GM12891 (cell line): Measurements from ENCODE around the gene TNS1.
A peak's percentile ranks its signal among the peaks of the same experiment; 100 is the strongest.

Source experiments
- DNase-seq: peaks from one replicate; pipeline ENCODE4 v3.0.0; 2011; ENCODE audit warnings: low spot score; ENCODE audit not compliant: insufficient read length
- FAIRE-seq: peaks from 2 replicates; lab custom pipeline; 2011; peaks lifted over from hg19 to GRCh38; lab: Jason Lieb, UNC
- PAX5 ChIP-seq: IDR thresholded peaks from 2 replicates; pipeline ENCODE4 v1.6.1; 2011; ENCODE audit warnings: low read length, moderate library complexity, mild to moderate bottlenecking; ENCODE audit not compliant: insufficient read depth, severe bottlenecking
- POLR2A ChIP-seq: IDR thresholded peaks from 2 replicates; pipeline ENCODE4 v1.6.1; 2011; ENCODE audit warnings: low read depth, low read length, control low read depth
- POLR2AphosphoS5 ChIP-seq: IDR thresholded peaks from 2 replicates; pipeline ENCODE4 v1.6.1; 2011; ENCODE audit warnings: low read depth, low read length, control low read depth
- POU2F2 ChIP-seq: IDR thresholded peaks from 2 replicates; pipeline ENCODE4 v1.6.1; 2011; ENCODE audit warnings: low read depth, mild to moderate bottlenecking, control low read depth, low read length, moderate library complexity
- SPI1 ChIP-seq: IDR thresholded peaks from 2 replicates; pipeline ENCODE4 v1.6.1; 2011; ENCODE audit warnings: low read depth, low read length, control low read depth
- TAF1 ChIP-seq: IDR thresholded peaks from 2 replicates; pipeline ENCODE4 v1.6.1; 2011; ENCODE audit warnings: low read depth, low read length, control low read depth

Gene TNS1

GRCh38 chr2:217895070-217895635 lies 107.6 kb downstream of the TNS1 start:
- TF ChIP-seq PAX5, result no peak
- no peak for TF ChIP-seq POLR2AphosphoS5
- no peak for TF ChIP-seq POU2F2
- TF ChIP-seq SPI1, result no peak
- no peak for TF ChIP-seq POLR2A
- TF ChIP-seq TAF1, result no peak
- no peak for DNase-seq
- no peak for FAIRE-seq

GRCh38 chr2:217893440-217893839 lies 109.4 kb downstream of the TNS1 start:
- FAIRE-seq, result no peak
- no peak for DNase-seq
- no peak for TF ChIP-seq SPI1
- no peak for TF ChIP-seq TAF1
- no peak for TF ChIP-seq POLR2AphosphoS5
- TF ChIP-seq POLR2A, result no peak
- no peak for TF ChIP-seq POU2F2
- TF ChIP-seq PAX5, result no peak

- TF ChIP-seq POLR2AphosphoS5 (no peak), PAX5 (no peak), SPI1 (no peak), TAF1 (no peak), POU2F2 (no peak), POLR2A (no peak)
- DNase-seq, result no peak
- no peak for FAIRE-seq
Observed at GRCh38 chr2:217892560-217892959, 110.2 kb downstream of the TNS1 start.

GRCh38 chr2:217890445-217890844 lies 112.3 kb downstream of the TNS1 start:
- no peak for DNase-seq
- TF ChIP-seq POLR2AphosphoS5 (no peak), PAX5 (no peak), TAF1 (no peak), POU2F2 (no peak), POLR2A (no peak), SPI1 (no peak)
- FAIRE-seq, result no peak

- TF ChIP-seq PAX5, result no peak
- TF ChIP-seq POLR2AphosphoS5, result no peak
- TF ChIP-seq TAF1, result no peak
- no peak for TF ChIP-seq SPI1
- TF ChIP-seq POLR2A, result no peak
- no peak for TF ChIP-seq POU2F2
- FAIRE-seq (no peak), DNase-seq (no peak)
Observed at GRCh38 chr2:217889656-217890055, 113.1 kb downstream of the TNS1 start.

GRCh38 chr2:217887841-217888701 lies 114.7 kb downstream of the TNS1 start:
- FAIRE-seq (no peak), DNase-seq (no peak)
- TF ChIP-seq SPI1, result no peak
- TF ChIP-seq POU2F2, result no peak
- TF ChIP-seq PAX5, result no peak
- no peak for TF ChIP-seq TAF1
- no peak for TF ChIP-seq POLR2AphosphoS5
- TF ChIP-seq POLR2A, result no peak

GRCh38 chr2:217886720-217887309 lies 116.0 kb downstream of the TNS1 start:
- TF ChIP-seq TAF1 (no peak), PAX5 (no peak), POU2F2 (no peak), POLR2A (no peak), POLR2AphosphoS5 (no peak), SPI1 (no peak)
- peak; percentile 97 for FAIRE-seq
- peak; percentile 71 for DNase-seq

GRCh38 chr2:217886091-217886490 lies 116.7 kb downstream of the TNS1 start:
- no peak for TF ChIP-seq POLR2A
- TF ChIP-seq PAX5, result no peak
- TF ChIP-seq SPI1, result no peak
- no peak for TF ChIP-seq TAF1
- TF ChIP-seq POLR2AphosphoS5, result no peak
- no peak for TF ChIP-seq POU2F2
- FAIRE-seq, result no peak
- no peak for DNase-seq

- TF ChIP-seq POLR2A (no peak), SPI1 (no peak), POU2F2 (no peak), TAF1 (no peak), POLR2AphosphoS5 (no peak), PAX5 (no peak)
- FAIRE-seq (no peak), DNase-seq (no peak)
Observed at GRCh38 chr2:217884985-217885384, 117.8 kb downstream of the TNS1 start.

GRCh38 chr2:217880891-217881290 lies 121.9 kb downstream of the TNS1 start:
- TF ChIP-seq TAF1 (no peak), POLR2AphosphoS5 (no peak), PAX5 (no peak), SPI1 (no peak), POLR2A (no peak), POU2F2 (no peak)
- FAIRE-seq, result no peak
- no peak for DNase-seq

GRCh38 chr2:217880287-217880889 lies 122.4 kb downstream of the TNS1 start:
- FAIRE-seq (no peak), DNase-seq (no peak)
- no peak for TF ChIP-seq SPI1
- no peak for TF ChIP-seq POU2F2
- no peak for TF ChIP-seq POLR2AphosphoS5
- TF ChIP-seq POLR2A, result no peak
- TF ChIP-seq TAF1, result no peak
- TF ChIP-seq PAX5, result no peak
